ENCODE measurements around the gene SLC25A17.
"Not testable (repeated sequence)": the region's sequence is repeated elsewhere in the genome, so short reads cannot be mapped to it uniquely, and the experiment has no call there.

The SLC25A17 gene

GRCh38 chr22:40853961-40854360 is 34.8 kb upstream of the SLC25A17 start:
- Histone ChIP-seq H3K4me1 (ENCODE audit: control insufficient read depth, insufficient read depth, low read length) (peaks cover 18% of the 10 kb centered on the region), H3K36me3 (ENCODE audit: control insufficient read depth, insufficient read depth, low read length) (no peaks in the 10 kb centered on the region), H3K4me3 (ENCODE audit: insufficient read depth, low read depth, low read length) (peak overlapping the region; percentile 4), H3K27ac (ENCODE audit: insufficient read depth, low read depth, low read length, poor library complexity, severe bottlenecking) (no peak overlapping the region), H3K9me3 (ENCODE audit: control insufficient read depth, low read length) (no peaks in the 10 kb centered on the region), H3K27me3 (ENCODE audit: control insufficient read depth, insufficient read depth, low read length, poor library complexity, severe bottlenecking) (no peaks in the 10 kb centered on the region)
- 42 to 73% methylated on average over 1 to 3 of the region's 3 CpGs for WGBS, 2 experiments

- Histone ChIP-seq H3K4me3 (ENCODE audit: insufficient read depth, low read depth, low read length) (no peak overlapping the region), H3K27me3 (ENCODE audit: control insufficient read depth, insufficient read depth, low read length, poor library complexity, severe bottlenecking) (no peaks in the 10 kb centered on the region), H3K27ac (ENCODE audit: insufficient read depth, low read depth, low read length, poor library complexity, severe bottlenecking) (no peak overlapping the region), H3K4me1 (ENCODE audit: control insufficient read depth, insufficient read depth, low read length) (peaks cover 16% of the 10 kb centered on the region), H3K9me3 (ENCODE audit: control insufficient read depth, low read length) (no peaks in the 10 kb centered on the region), H3K36me3 (ENCODE audit: control insufficient read depth, insufficient read depth, low read length) (no peaks in the 10 kb centered on the region)
- WGBS, 2 experiments, result 100% methylated on average over 1 of the region's 1 CpG
Measured at GRCh38 chr22:40853333-40853732, 34.2 kb upstream of the SLC25A17 start.

- not testable (repeated sequence) for H3K27me3 ChIP-seq (ENCODE audit: control insufficient read depth, insufficient read depth, low read length, poor library complexity, severe bottlenecking); H3K9me3 ChIP-seq (ENCODE audit: control insufficient read depth, low read length); H3K27ac ChIP-seq (ENCODE audit: insufficient read depth, low read depth, low read length, poor library complexity, severe bottlenecking); H3K4me3 ChIP-seq (ENCODE audit: insufficient read depth, low read depth, low read length); H3K4me1 ChIP-seq (ENCODE audit: control insufficient read depth, insufficient read depth, low read length)
- WGBS, 2 experiments, result 93 to 97% methylated on average over 10 to 11 of the region's 11 CpGs
- peaks cover 20% of the 10 kb centered on the region for H3K36me3 ChIP-seq (ENCODE audit: control insufficient read depth, insufficient read depth, low read length)
Measured at GRCh38 chr22:40845816-40846215, 26.7 kb upstream of the SLC25A17 start.

GRCh38 chr22:40844951-40845350 is 25.8 kb upstream of the SLC25A17 start:
- Histone ChIP-seq H3K4me3 (ENCODE audit: insufficient read depth, low read depth, low read length) (no peak overlapping the region), H3K36me3 (ENCODE audit: control insufficient read depth, insufficient read depth, low read length) (peaks cover 27% of the 10 kb centered on the region), H3K4me1 (ENCODE audit: control insufficient read depth, insufficient read depth, low read length) (no peaks in the 10 kb centered on the region), H3K27me3 (ENCODE audit: control insufficient read depth, insufficient read depth, low read length, poor library complexity, severe bottlenecking) (no peaks in the 10 kb centered on the region), H3K9me3 (ENCODE audit: control insufficient read depth, low read length) (no peaks in the 10 kb centered on the region), H3K27ac (ENCODE audit: insufficient read depth, low read depth, low read length, poor library complexity, severe bottlenecking) (no peak overlapping the region)
- WGBS, 2 experiments, result no CpG with 5 or more reads among the region's 3 CpGs

GRCh38 chr22:40838486-40838885 is 19.3 kb upstream of the SLC25A17 start:
- Histone ChIP-seq H3K4me3 (ENCODE audit: insufficient read depth, low read depth, low read length) (no peak overlapping the region), H3K27me3 (ENCODE audit: control insufficient read depth, insufficient read depth, low read length, poor library complexity, severe bottlenecking) (no peaks in the 10 kb centered on the region), H3K36me3 (ENCODE audit: control insufficient read depth, insufficient read depth, low read length) (peaks cover 45% of the 10 kb centered on the region), H3K9me3 (ENCODE audit: control insufficient read depth, low read length) (no peaks in the 10 kb centered on the region), H3K27ac (ENCODE audit: insufficient read depth, low read depth, low read length, poor library complexity, severe bottlenecking) (no peak overlapping the region), H3K4me1 (ENCODE audit: control insufficient read depth, insufficient read depth, low read length) (no peaks in the 10 kb centered on the region)
- WGBS, 2 experiments, result 93 to 94% methylated on average over 3 of the region's 3 CpGs

GRCh38 chr22:40834619-40835018 is 15.5 kb upstream of the SLC25A17 start:
- Histone ChIP-seq H3K4me1 (ENCODE audit: control insufficient read depth, insufficient read depth, low read length) (no peaks in the 10 kb centered on the region), H3K36me3 (ENCODE audit: control insufficient read depth, insufficient read depth, low read length) (peaks cover 50% of the 10 kb centered on the region), H3K27ac (ENCODE audit: insufficient read depth, low read depth, low read length, poor library complexity, severe bottlenecking) (no peak overlapping the region), H3K4me3 (ENCODE audit: insufficient read depth, low read depth, low read length) (no peak overlapping the region), H3K27me3 (ENCODE audit: control insufficient read depth, insufficient read depth, low read length, poor library complexity, severe bottlenecking) (no peaks in the 10 kb centered on the region), H3K9me3 (ENCODE audit: control insufficient read depth, low read length) (no peaks in the 10 kb centered on the region)
- WGBS, 2 experiments, result 92 to 97% methylated on average over 3 of the region's 3 CpGs

GRCh38 chr22:40829131-40829530 is 10.0 kb upstream of the SLC25A17 start:
- H3K4me1 ChIP-seq (ENCODE audit: control insufficient read depth, insufficient read depth, low read length), result no peaks in the 10 kb centered on the region
- no peaks in the 10 kb centered on the region for H3K27me3 ChIP-seq (ENCODE audit: control insufficient read depth, insufficient read depth, low read length, poor library complexity, severe bottlenecking)
- H3K4me3 ChIP-seq (ENCODE audit: insufficient read depth, low read depth, low read length), result no peak overlapping the region
- H3K27ac ChIP-seq (ENCODE audit: insufficient read depth, low read depth, low read length, poor library complexity, severe bottlenecking), result no peak overlapping the region
- WGBS, 2 experiments, result 94 to 98% methylated on average over 6 of the region's 6 CpGs
- H3K9me3 ChIP-seq (ENCODE audit: control insufficient read depth, low read length), result no peaks in the 10 kb centered on the region
- peaks cover 24% of the 10 kb centered on the region for H3K36me3 ChIP-seq (ENCODE audit: control insufficient read depth, insufficient read depth, low read length)

- Histone ChIP-seq H3K4me3 (ENCODE audit: insufficient read depth, low read depth, low read length) (no peak overlapping the region), H3K27me3 (ENCODE audit: control insufficient read depth, insufficient read depth, low read length, poor library complexity, severe bottlenecking) (no peaks in the 10 kb centered on the region), H3K9me3 (ENCODE audit: control insufficient read depth, low read length) (no peaks in the 10 kb centered on the region), H3K36me3 (ENCODE audit: control insufficient read depth, insufficient read depth, low read length) (peaks cover 18% of the 10 kb centered on the region), H3K4me1 (ENCODE audit: control insufficient read depth, insufficient read depth, low read length) (no peaks in the 10 kb centered on the region), H3K27ac (ENCODE audit: insufficient read depth, low read depth, low read length, poor library complexity, severe bottlenecking) (no peak overlapping the region)
- WGBS, 2 experiments, result 93 to 94% methylated on average over 6 of the region's 7 CpGs
Measured at GRCh38 chr22:40826984-40827741, 8.0 kb upstream of the SLC25A17 start.

- peaks cover 14% of the 10 kb centered on the region for H3K36me3 ChIP-seq (ENCODE audit: control insufficient read depth, insufficient read depth, low read length)
- H3K4me1 ChIP-seq (ENCODE audit: control insufficient read depth, insufficient read depth, low read length), result not testable (repeated sequence)
Measured at GRCh38 chr22:40826292-40826691, 7.1 kb upstream of the SLC25A17 start.

GRCh38 chr22:40823426-40823825 is 4.3 kb upstream of the SLC25A17 start:
- Histone ChIP-seq H3K9me3 (ENCODE audit: control insufficient read depth, low read length) (no peaks in the 10 kb centered on the region), H3K27ac (ENCODE audit: insufficient read depth, low read depth, low read length, poor library complexity, severe bottlenecking) (no peak overlapping the region), H3K4me1 (ENCODE audit: control insufficient read depth, insufficient read depth, low read length) (peaks cover 1% of the 10 kb centered on the region), H3K27me3 (ENCODE audit: control insufficient read depth, insufficient read depth, low read length, poor library complexity, severe bottlenecking) (no peaks in the 10 kb centered on the region), H3K36me3 (ENCODE audit: control insufficient read depth, insufficient read depth, low read length) (no peaks in the 10 kb centered on the region), H3K4me3 (ENCODE audit: insufficient read depth, low read depth, low read length) (no peak overlapping the region)
- 96% methylated on average over 1 of the region's 1 CpG; no CpG with 5 or more reads in 1 of the 2 experiments for WGBS, 2 experiments

More at GRCh38 chr22:40826292-40826691, 7.1 kb upstream of the SLC25A17 start:
- not testable (repeated sequence) for H3K27me3 ChIP-seq (ENCODE audit: control insufficient read depth, insufficient read depth, low read length, poor library complexity, severe bottlenecking); H3K27ac ChIP-seq (ENCODE audit: insufficient read depth, low read depth, low read length, poor library complexity, severe bottlenecking); H3K4me3 ChIP-seq (ENCODE audit: insufficient read depth, low read depth, low read length); H3K9me3 ChIP-seq (ENCODE audit: control insufficient read depth, low read length)
- 94 to 97% methylated on average over 2 of the region's 2 CpGs for WGBS, 2 experiments

Data from ectodermal cell (in vitro differentiated cells).